ENCODE data around the gene FRMD4A.

- TF ChIP-seq POLR2A (IDR thresholded peaks at IDR 0.05; ENCODE audit: low read depth, low read length): no peak
- TF ChIP-seq TAF1 (IDR thresholded peaks at IDR 0.05; ENCODE audit: low read depth, low read length): no peak
- no peak for TF ChIP-seq POLR2AphosphoS5 (IDR thresholded peaks at IDR 0.05; ENCODE audit: low read depth, low read length)
- no peak for TF ChIP-seq SPI1 (IDR thresholded peaks at IDR 0.05; ENCODE audit: low read depth, low read length)
- TF ChIP-seq POU2F2 (IDR thresholded peaks at IDR 0.05; ENCODE audit: low read depth, low read length): no peak
Observed at GRCh38 chr10:13722747-13723653, 607.7 kb downstream of the FRMD4A start.
